ENCODE results near the gene PAGR1. TPM values are rescaled to one million over a fixed set of nuclear protein-coding genes. Genes with fewer than 3 reads are reported as not detected.

The PAGR1 gene
- 10 to 100 TPM; 13.5 to 23.6 (median 19.2) TPM for total RNA-seq

- TF ChIP-seq, protein P1, sequence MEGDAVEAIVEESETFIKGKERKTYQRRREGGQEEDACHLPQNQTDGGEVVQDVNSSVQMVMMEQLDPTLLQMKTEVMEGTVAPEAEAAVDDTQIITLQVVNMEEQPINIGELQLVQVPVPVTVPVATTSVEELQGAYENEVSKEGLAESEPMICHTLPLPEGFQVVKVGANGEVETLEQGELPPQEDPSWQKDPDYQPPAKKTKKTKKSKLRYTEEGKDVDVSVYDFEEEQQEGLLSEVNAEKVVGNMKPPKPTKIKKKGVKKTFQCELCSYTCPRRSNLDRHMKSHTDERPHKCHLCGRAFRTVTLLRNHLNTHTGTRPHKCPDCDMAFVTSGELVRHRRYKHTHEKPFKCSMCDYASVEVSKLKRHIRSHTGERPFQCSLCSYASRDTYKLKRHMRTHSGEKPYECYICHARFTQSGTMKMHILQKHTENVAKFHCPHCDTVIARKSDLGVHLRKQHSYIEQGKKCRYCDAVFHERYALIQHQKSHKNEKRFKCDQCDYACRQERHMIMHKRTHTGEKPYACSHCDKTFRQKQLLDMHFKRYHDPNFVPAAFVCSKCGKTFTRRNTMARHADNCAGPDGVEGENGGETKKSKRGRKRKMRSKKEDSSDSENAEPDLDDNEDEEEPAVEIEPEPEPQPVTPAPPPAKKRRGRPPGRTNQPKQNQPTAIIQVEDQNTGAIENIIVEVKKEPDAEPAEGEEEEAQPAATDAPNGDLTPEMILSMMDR (IDR thresholded peaks at IDR 0.05; ENCODE audit: low read depth): no peak
Observed at GRCh38 chr16:29815793-29816693, at the start of gene PAGR1. Gene PAGR1 (plus strand): TSS chr16:29816152. CDS start chr16:29816526, 374 bp downstream.

- TF ChIP-seq, protein P1 (IDR thresholded peaks at IDR 0.05; ENCODE audit: low read depth): no peak
Observed at GRCh38 chr16:29766571-29766970, 49.4 kb upstream of the PAGR1 start.

DNA sequence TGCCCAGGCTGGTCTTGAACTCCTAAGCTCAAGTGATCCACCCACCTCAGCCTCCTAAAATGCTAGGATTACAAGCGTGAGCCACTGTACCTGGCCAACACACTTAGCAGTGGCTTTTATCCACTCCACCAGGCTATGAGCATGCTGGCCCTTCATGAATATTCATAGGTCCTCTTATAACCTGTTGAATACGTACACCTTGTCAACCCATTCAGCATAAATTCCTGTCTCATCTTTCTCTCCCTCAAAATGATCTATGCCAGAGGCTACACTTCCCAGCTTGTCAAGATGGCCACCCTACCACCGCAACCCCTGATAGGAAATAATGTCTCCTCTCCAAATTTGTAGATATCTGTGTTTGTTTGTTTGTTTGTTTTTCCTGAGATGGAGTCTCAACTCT, 48.9 kb upstream of the PAGR1 start:
- TF ChIP-seq, protein P1 (IDR thresholded peaks at IDR 0.05; ENCODE audit: low read depth): no peak

DNA sequence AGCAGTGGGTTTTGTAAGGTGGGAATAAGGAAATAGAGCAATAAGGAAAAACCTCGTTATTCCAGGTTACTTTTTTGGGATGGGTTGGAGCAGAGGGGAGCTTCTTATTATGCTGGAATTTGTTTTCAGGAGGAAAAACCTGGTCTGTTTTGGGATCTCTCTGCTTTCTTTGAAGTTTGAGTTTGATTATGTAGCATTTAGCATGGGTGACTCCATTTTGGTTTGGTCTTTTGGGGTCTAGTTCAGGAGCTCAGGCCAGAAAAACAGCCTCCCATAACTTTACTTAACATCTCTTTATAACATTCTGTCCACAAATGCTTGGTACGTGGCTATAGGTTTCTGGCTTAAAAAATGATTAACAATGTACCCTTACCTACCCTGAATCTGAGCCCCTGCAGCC, 46.4 kb upstream of the PAGR1 start:
- TF ChIP-seq, protein P1 (IDR thresholded peaks at IDR 0.05; ENCODE audit: low read depth): no peak

DNA sequence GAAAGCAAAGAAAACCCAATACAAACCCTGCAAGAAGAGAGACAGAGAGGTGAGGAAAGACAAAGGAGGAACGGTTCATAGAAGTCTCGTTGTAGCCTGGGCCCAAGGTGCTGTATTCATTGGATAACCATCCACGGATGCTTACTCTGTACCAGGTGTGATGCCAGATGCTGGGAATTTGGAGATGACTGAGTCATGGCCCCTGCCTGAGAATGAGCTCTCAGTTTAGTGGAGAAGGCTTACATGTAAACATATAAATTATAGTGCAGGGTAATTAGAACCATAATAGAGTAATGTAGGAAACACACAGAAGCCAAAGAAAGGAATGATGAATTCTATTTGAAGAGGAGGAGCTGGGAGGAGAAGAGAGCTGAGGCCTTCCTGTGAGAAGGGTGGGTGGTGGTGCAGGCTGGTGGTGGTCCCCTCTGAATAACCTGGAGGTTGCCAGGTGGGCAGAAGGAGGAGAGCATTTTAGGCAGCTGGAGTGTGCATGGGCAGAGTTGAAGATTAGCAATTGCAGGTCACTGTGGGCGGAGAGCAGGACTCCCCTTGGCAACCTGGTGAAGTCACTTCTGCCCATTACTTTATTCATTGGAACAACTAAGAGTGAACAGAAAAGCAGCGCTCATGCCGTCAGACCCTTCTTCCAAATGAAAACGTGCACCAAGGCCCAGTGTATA, 45.6 kb upstream of the PAGR1 start:
- TF ChIP-seq, protein P1 (IDR thresholded peaks at IDR 0.05; ENCODE audit: low read depth): no peak

- TF ChIP-seq, protein P1 (IDR thresholded peaks at IDR 0.05; ENCODE audit: low read depth): no peak
Observed at GRCh38 chr16:29774730-29775129, 41.2 kb upstream of the PAGR1 start.

GRCh38 chr16:29775742-29776408, 40.1 kb upstream of the PAGR1 start:
- TF ChIP-seq, protein P1 (IDR thresholded peaks at IDR 0.05; ENCODE audit: low read depth): no peak

Data from subcutaneous adipose tissue (tissue), 4 donors.